ENCODE measurements around the gene EPB41L2.

The EPB41L2 gene

DNA sequence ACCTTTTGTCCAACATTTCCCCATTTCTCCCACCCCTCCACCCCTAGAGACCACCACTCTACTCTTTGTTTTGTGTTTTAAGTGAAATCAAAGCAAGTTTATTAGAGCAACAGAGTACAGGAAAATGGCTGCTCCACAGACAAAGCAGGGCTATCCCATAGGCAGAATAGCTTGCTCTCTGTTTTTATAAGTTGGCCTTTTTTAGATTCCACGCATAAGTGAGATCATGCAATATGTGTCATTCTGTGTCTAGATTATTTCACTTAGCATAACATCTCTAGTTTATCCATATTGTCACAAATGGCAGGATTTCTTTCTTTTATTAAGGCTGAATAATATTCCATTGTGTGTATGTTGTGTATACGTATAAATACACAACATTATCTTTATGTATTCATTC, 266.0 kb downstream of the EPB41L2 start:
- no peak overlapping the region for H2AFZ ChIP-seq (ENCODE audit: low read depth, low read length)
- H3K9ac ChIP-seq (ENCODE audit: low read length): no peak overlapping the region
- no peaks in the 10 kb centered on the region for H3K27me3 ChIP-seq (ENCODE audit: low read depth, low read length)
- TF ChIP-seq, protein P1, sequence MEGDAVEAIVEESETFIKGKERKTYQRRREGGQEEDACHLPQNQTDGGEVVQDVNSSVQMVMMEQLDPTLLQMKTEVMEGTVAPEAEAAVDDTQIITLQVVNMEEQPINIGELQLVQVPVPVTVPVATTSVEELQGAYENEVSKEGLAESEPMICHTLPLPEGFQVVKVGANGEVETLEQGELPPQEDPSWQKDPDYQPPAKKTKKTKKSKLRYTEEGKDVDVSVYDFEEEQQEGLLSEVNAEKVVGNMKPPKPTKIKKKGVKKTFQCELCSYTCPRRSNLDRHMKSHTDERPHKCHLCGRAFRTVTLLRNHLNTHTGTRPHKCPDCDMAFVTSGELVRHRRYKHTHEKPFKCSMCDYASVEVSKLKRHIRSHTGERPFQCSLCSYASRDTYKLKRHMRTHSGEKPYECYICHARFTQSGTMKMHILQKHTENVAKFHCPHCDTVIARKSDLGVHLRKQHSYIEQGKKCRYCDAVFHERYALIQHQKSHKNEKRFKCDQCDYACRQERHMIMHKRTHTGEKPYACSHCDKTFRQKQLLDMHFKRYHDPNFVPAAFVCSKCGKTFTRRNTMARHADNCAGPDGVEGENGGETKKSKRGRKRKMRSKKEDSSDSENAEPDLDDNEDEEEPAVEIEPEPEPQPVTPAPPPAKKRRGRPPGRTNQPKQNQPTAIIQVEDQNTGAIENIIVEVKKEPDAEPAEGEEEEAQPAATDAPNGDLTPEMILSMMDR (IDR thresholded peaks at IDR 0.05; ENCODE audit: low read depth, low read length): no peak
- no peak for TF ChIP-seq EZH2phosphoT487 (IDR thresholded peaks at IDR 0.05; ENCODE audit: low read depth)
- H3K4me3 ChIP-seq (ENCODE audit: low read length): no peak overlapping the region
- H3K36me3 ChIP-seq (replicated peaks; ENCODE audit: low read depth, low read length): no peaks in the 10 kb centered on the region
- no peak overlapping the region for H3K4me2 ChIP-seq (ENCODE audit: low read length)
- no peak overlapping the region for H3K27ac ChIP-seq (ENCODE audit: low read length)
- H4K20me1 ChIP-seq (ENCODE audit: insufficient read depth, low read length): no peaks in the 10 kb centered on the region
- peaks cover 10% of the 10 kb centered on the region for H3K4me1 ChIP-seq (ENCODE audit: low read length)
- no peaks in the 10 kb centered on the region for H3K79me2 ChIP-seq (ENCODE audit: low read length)
- H3K9me3 ChIP-seq (ENCODE audit: insufficient read depth, low read length): no peaks in the 10 kb centered on the region

DNA sequence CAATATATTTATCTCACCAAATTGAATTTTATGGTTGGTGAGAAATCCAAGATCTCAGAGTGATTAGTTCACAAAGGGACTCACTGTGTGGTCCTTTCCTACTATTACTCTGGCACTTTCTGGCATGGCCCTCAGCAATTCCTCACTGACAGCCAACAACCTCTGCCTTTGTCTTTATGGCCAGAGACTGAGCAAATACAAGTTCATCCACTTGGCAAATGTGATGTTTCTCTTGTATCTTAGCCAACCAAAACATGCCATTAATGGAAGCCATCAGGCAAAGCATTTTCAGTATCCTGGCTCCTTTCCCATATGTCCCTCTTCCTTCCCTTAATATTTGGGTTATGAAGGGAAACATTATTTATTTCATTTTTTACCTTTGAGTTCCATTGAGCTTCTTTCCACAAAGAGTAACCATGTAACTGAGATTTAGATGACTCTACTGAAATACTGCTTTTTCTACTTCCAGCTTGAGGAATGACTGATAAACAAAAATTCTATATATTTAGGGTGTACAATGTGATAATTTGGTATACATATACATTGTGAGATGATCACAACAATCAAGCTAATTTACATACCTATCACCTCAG, 266.6 kb downstream of the EPB41L2 start:
- Histone ChIP-seq H3K4me1 (ENCODE audit: low read length) (peaks cover 10% of the 10 kb centered on the region), H3K27ac (ENCODE audit: low read length) (no peak overlapping the region), H3K9ac (ENCODE audit: low read length) (no peak overlapping the region), H3K79me2 (ENCODE audit: low read length) (no peaks in the 10 kb centered on the region), H3K4me2 (ENCODE audit: low read length) (no peak overlapping the region), H4K20me1 (ENCODE audit: insufficient read depth, low read length) (no peaks in the 10 kb centered on the region), H3K4me3 (ENCODE audit: low read length) (no peak overlapping the region), H2AFZ (ENCODE audit: low read depth, low read length) (no peak overlapping the region), H3K36me3 (replicated peaks; ENCODE audit: low read depth, low read length) (no peaks in the 10 kb centered on the region), H3K27me3 (ENCODE audit: low read depth, low read length) (no peaks in the 10 kb centered on the region), H3K9me3 (ENCODE audit: insufficient read depth, low read length) (no peaks in the 10 kb centered on the region)
- no peak for TF ChIP-seq EZH2phosphoT487 (IDR thresholded peaks at IDR 0.05; ENCODE audit: low read depth)
- TF ChIP-seq, protein P1 (IDR thresholded peaks at IDR 0.05; ENCODE audit: low read depth, low read length): no peak

DNA sequence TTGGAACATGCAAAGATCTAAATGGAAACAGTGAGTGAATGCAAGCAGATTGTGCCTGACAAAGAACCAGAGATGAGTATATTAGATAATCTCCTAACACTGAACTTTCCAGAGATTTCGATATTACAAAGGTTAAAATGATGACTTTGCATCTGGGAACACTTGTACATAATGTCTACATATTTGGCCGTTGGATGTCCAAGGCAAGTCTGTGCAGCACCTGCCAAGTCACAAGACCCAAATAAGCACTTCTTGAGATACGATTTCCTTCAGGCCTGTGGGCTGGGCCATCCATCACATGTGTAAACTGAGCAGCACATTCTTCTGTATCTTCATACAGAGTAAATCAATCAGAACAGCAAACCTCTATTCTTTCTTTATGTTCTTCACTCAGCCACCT, 268.3 kb downstream of the EPB41L2 start:
- Histone ChIP-seq H3K4me2 (ENCODE audit: low read length) (no peak overlapping the region), H3K9ac (ENCODE audit: low read length) (no peak overlapping the region)

DNA sequence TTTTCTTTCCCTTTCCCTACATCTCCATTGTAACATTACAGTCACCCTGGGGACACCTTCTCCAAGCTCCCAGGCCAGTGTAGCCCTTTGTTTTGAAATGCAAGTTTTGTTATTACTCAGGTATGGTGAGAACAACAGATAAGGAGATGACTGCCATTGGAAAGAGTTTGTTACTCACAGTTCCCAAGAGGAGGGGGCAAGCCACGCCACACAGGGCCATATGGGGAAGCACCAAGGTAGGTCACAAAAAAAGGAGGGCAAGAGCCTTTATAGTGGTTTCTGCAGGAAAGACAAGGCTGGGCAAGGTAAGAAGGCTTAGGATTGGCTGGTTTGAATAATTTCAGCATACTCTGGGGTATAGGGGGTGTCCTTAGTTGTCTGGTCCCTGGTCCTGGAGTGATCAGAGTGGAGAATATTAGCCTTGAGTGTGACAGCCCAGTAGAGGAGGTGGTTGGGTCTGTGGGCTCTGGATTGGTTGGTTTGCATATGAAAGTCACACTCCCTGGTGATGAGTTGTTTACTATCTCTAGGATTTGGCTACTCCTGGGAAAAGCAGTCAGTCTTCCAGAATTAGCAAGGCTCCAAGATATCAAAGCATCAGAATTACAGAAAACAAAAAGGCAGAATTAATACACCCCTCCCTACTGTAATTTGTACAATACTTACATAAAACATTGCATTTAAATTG, 268.9 kb downstream of the EPB41L2 start:
- Histone ChIP-seq H4K20me1 (ENCODE audit: insufficient read depth, low read length) (no peaks in the 10 kb centered on the region), H3K36me3 (replicated peaks; ENCODE audit: low read depth, low read length) (no peaks in the 10 kb centered on the region), H3K4me1 (ENCODE audit: low read length) (peaks cover 10% of the 10 kb centered on the region), H2AFZ (ENCODE audit: low read depth, low read length) (no peak overlapping the region), H3K27me3 (ENCODE audit: low read depth, low read length) (no peaks in the 10 kb centered on the region), H3K9me3 (ENCODE audit: insufficient read depth, low read length) (no peaks in the 10 kb centered on the region), H3K27ac (ENCODE audit: low read length) (no peak overlapping the region), H3K9ac (ENCODE audit: low read length) (no peak overlapping the region), H3K79me2 (ENCODE audit: low read length) (no peaks in the 10 kb centered on the region), H3K4me2 (ENCODE audit: low read length) (no peak overlapping the region), H3K4me3 (ENCODE audit: low read length) (no peak overlapping the region)
- TF ChIP-seq EZH2phosphoT487 (IDR thresholded peaks at IDR 0.05; ENCODE audit: low read depth): no peak
- TF ChIP-seq, protein P1 (IDR thresholded peaks at IDR 0.05; ENCODE audit: low read depth, low read length): no peak

More for the DNA sequence above, 268.3 kb downstream of the EPB41L2 start:
- no peaks in the 10 kb centered on the region for H3K27me3 ChIP-seq (ENCODE audit: low read depth, low read length)
- no peaks in the 10 kb centered on the region for H4K20me1 ChIP-seq (ENCODE audit: insufficient read depth, low read length)
- H2AFZ ChIP-seq (ENCODE audit: low read depth, low read length): no peak overlapping the region
- H3K27ac ChIP-seq (ENCODE audit: low read length): no peak overlapping the region
- peaks cover 10% of the 10 kb centered on the region for H3K4me1 ChIP-seq (ENCODE audit: low read length)
- no peak overlapping the region for H3K4me3 ChIP-seq (ENCODE audit: low read length)
- no peak for TF ChIP-seq EZH2phosphoT487 (IDR thresholded peaks at IDR 0.05; ENCODE audit: low read depth)
- TF ChIP-seq, protein P1 (IDR thresholded peaks at IDR 0.05; ENCODE audit: low read depth, low read length): no peak
- H3K9me3 ChIP-seq (ENCODE audit: insufficient read depth, low read length): no peaks in the 10 kb centered on the region
- no peaks in the 10 kb centered on the region for H3K36me3 ChIP-seq (replicated peaks; ENCODE audit: low read depth, low read length)
- H3K79me2 ChIP-seq (ENCODE audit: low read length): no peaks in the 10 kb centered on the region
